Activated T-helper 1 cell treated with anti-CD3 and anti-CD28 coated beads, Interleukin-12 subunit alpha, Interleukin-12 subunit beta, Interleukin-2, Interleukin-4 antibody, amounts not matched to agents 30 ng/mL and 10 ng/mL and 1 ng/mL, durations not matched to agents 14 hours and 24 hours and 36 hours (primary cell): ENCODE data around the gene NKAIN2. TPM values are rescaled to one million over a fixed set of nuclear protein-coding genes. Genes with fewer than 3 reads are reported as not detected.
A peak's percentile ranks its signal among the peaks of the same experiment; 100 is the strongest.

Source experiments
- DNase-seq: peaks from one replicate; pipeline ENCODE4 v3.0.0; 2021; ENCODE audit warnings: low spot score
- H3K27ac Mint-ChIP-seq: one replicate; pipeline ENCODE4 v1.8.0; 2021; ENCODE audit warnings: mild to moderate bottlenecking, mixed read lengths
- H3K27me3 Mint-ChIP-seq: one replicate; pipeline ENCODE4 v1.8.0; 2022; ENCODE audit warnings: mild to moderate bottlenecking, moderate library complexity, mixed read lengths; ENCODE audit not compliant: insufficient read depth
- H3K36me3 Mint-ChIP-seq: one replicate; pipeline ENCODE4 v1.8.0; 2021; ENCODE audit warnings: low read depth, mixed read lengths
- H3K4me1 Mint-ChIP-seq: one replicate; pipeline ENCODE4 v1.8.0; 2021; ENCODE audit warnings: low read depth, mixed read lengths
- H3K4me3 Mint-ChIP-seq: one replicate; pipeline ENCODE4 v1.8.0; 2021; ENCODE audit warnings: mild to moderate bottlenecking, moderate library complexity, mixed read lengths
- H3K9me3 Mint-ChIP-seq: one replicate; pipeline ENCODE4 v1.8.0; 2021; ENCODE audit warnings: mixed read lengths
- intact Hi-C: fragments of 100-400 bp; cut with micrococcal nuclease; formaldehyde crosslinking; loops from one replicate; pipeline ENCODE4 v1.15.1; 2024
- total RNA-seq: library from RNA; stranded (reverse); gene quantifications from 2 replicates; pipeline ENCODE4 v1.2.3, GENCODE V29; 2022

NKAIN2 gene
- total RNA-seq, 1 donor from 2014 or later = not detected

DNA sequence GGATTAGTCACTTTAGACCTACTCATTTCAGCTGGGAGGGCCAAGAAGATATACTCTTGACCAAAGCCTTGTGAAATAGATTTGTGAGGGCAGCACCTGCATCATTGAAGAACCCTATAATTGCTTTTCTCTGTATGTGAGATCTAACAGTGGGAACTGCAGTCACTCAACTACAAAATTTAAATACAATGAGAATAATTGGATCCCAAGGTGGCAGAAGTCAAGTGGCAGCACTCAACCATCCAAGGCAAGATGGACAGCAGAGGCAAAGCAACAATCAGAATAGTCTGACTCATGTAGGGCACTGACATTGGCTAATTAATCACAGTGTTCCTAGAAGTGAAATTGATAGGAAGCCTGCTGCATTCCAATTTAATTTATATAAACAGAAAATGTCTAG is 8.9 kb upstream of the NKAIN2 start:
- Mint-ChIP-seq H3K4me3 (no peak overlapping the region), H3K36me3 (no peaks in the 10 kb centered on the region), H3K27ac (no peak overlapping the region), H3K27me3 (no peaks in the 10 kb centered on the region), H3K4me1 (no peaks in the 10 kb centered on the region), H3K9me3 (no peaks in the 10 kb centered on the region)
- no peak for DNase-seq
- intact Hi-C loops = no loop called here

DNA sequence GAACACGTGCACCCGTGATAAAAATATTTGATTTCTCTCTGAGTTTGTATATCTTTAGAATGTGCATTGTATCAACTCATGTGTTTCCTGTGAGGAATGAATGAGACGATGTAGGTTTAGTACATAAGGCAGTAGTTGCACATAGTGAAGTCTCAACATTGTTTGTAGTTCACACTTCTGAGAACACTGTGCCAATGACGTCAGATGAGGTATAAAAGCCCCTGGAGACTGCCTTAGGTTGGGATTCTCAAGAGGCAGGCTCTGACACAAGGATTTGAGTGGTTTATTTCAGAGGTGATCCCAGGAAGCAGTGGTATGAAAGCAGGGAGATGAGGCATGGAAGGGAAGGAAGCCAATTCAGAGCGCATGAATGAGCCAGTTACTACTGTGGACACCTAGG is 2.6 kb upstream of the NKAIN2 start:
- peaks cover 35% of the 10 kb centered on the region for H3K27me3 Mint-ChIP-seq
- DNase-seq = no peak
- no peak overlapping the region for H3K27ac Mint-ChIP-seq
- no peaks in the 10 kb centered on the region for H3K9me3 Mint-ChIP-seq
- H3K36me3 Mint-ChIP-seq = no peaks in the 10 kb centered on the region
- intact Hi-C loops = no loop called here
- H3K4me3 Mint-ChIP-seq = no peak overlapping the region
- peaks cover 10% of the 10 kb centered on the region for H3K4me1 Mint-ChIP-seq

GRCh38 chr6:123802351-123802696 is 1.3 kb upstream of the NKAIN2 start:
- DNase-seq = no peak
- peaks cover 10% of the 10 kb centered on the region for H3K4me1 Mint-ChIP-seq
- intact Hi-C loops = no loop called here
- no peak overlapping the region for H3K27ac Mint-ChIP-seq
- H3K9me3 Mint-ChIP-seq = no peaks in the 10 kb centered on the region
- no peak overlapping the region for H3K4me3 Mint-ChIP-seq
- peaks cover 35% of the 10 kb centered on the region for H3K27me3 Mint-ChIP-seq
- no peaks in the 10 kb centered on the region for H3K36me3 Mint-ChIP-seq

DNA sequence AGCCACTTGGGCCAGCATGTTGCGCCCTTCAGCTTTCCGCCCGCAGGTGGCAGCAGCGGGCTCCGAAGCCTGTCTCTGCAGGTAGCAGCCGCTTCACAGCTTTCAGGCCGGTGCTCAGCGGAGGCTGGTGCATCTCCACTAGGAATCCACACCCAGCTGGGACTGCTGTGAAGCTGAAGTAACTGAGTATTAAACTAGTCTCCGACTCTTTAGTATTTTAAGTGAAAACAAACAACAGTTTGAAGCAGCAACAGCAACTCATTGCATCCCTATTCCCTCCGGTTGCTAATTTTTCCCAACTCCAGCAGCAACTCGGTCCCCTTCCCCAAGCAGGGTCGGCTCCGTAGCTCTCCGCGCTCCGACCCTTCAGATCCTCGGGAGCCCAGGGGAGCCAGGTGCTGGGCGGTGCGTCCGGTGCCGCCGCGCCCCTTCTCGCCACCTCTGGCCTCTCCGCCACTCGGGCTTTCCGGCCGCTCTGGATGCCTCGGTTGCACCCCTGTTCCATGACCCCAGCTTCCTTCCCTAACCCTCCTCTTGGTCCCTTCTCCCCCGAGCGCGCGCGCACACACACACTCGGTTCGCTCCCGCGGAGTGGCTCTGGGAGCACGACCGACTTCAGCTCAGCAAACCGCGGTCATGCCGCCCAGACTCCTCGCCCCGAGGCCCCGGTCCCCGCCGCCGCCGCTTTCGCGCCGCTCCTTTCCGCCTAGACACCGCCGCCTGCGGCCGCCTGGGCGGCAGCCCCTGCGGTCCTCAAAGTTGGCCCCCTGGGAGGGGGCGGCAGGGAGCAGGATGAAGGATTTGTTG is 765 bp upstream of the NKAIN2 start:
- intact Hi-C loops = no loop called here
- Mint-ChIP-seq H3K27me3 (peaks cover 40% of the 10 kb centered on the region), H3K4me1 (peaks cover 10% of the 10 kb centered on the region), H3K27ac (peak overlapping the region; percentile 29), H3K9me3 (no peaks in the 10 kb centered on the region), H3K4me3 (peak overlapping the region; percentile 60), H3K36me3 (no peaks in the 10 kb centered on the region)
- DNase-seq = peak; percentile 48

GRCh38 chr6:123804014-123804786 is 535 bp downstream of the NKAIN2 start:
- no peak for DNase-seq
- H3K36me3 Mint-ChIP-seq = no peaks in the 10 kb centered on the region
- intact Hi-C loops = no loop called here

GRCh38 chr6:123804787-123805540 is 1.3 kb downstream of the NKAIN2 start:
- Mint-ChIP-seq H3K36me3 (no peaks in the 10 kb centered on the region), H3K27me3 (peaks cover 44% of the 10 kb centered on the region), H3K27ac (no peak overlapping the region), H3K4me1 (peaks cover 10% of the 10 kb centered on the region), H3K4me3 (peak overlapping the region; percentile 62), H3K9me3 (no peaks in the 10 kb centered on the region)
- intact Hi-C loops = no loop called here
- no peak for DNase-seq

More at GRCh38 chr6:123804014-123804786, 535 bp downstream of the NKAIN2 start:
- Mint-ChIP-seq H3K9me3 (no peaks in the 10 kb centered on the region), H3K27ac (no peak overlapping the region), H3K4me3 (peak overlapping the region; percentile 62), H3K4me1 (peaks cover 10% of the 10 kb centered on the region), H3K27me3 (peaks cover 44% of the 10 kb centered on the region)

DNA sequence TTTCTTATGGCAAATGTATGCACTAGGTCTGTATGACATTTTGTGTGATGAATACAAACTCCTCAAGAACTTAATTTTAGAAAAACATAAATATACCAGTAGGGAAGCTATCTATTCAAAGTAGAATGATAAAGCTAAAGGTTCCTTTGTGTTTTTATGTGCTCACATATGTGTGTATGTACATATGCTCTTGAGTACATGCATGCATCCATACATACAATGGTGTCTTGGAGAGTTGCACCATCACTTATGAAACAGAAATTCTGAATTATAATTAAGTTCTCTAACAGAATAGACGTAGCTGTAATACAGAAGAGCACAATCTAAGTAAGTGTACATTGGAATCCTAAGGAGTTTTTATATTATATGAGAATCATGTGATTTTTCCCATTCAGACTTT is 2.3 kb downstream of the NKAIN2 start:
- Mint-ChIP-seq H3K27ac (no peak overlapping the region), H3K36me3 (no peaks in the 10 kb centered on the region), H3K4me3 (no peak overlapping the region), H3K4me1 (peaks cover 10% of the 10 kb centered on the region), H3K9me3 (no peaks in the 10 kb centered on the region), H3K27me3 (peaks cover 44% of the 10 kb centered on the region)
- intact Hi-C loops = no loop called here
- no peak for DNase-seq

GRCh38 chr6:123806561-123806960 is 2.9 kb downstream of the NKAIN2 start:
- H3K9me3 Mint-ChIP-seq = no peaks in the 10 kb centered on the region
- H3K4me3 Mint-ChIP-seq = no peak overlapping the region
- H3K4me1 Mint-ChIP-seq = peaks cover 10% of the 10 kb centered on the region
- no peaks in the 10 kb centered on the region for H3K36me3 Mint-ChIP-seq
- no peak for DNase-seq
- no peak overlapping the region for H3K27ac Mint-ChIP-seq
- H3K27me3 Mint-ChIP-seq = peaks cover 39% of the 10 kb centered on the region
- intact Hi-C loops = no loop called here

GRCh38 chr6:123808556-123808955 is 4.9 kb downstream of the NKAIN2 start:
- Mint-ChIP-seq H3K27me3 (peaks cover 29% of the 10 kb centered on the region), H3K4me1 (peaks cover 5% of the 10 kb centered on the region), H3K9me3 (no peaks in the 10 kb centered on the region), H3K4me3 (no peak overlapping the region), H3K36me3 (no peaks in the 10 kb centered on the region), H3K27ac (no peak overlapping the region)
- DNase-seq = no peak
- intact Hi-C loops = no loop called here

DNA sequence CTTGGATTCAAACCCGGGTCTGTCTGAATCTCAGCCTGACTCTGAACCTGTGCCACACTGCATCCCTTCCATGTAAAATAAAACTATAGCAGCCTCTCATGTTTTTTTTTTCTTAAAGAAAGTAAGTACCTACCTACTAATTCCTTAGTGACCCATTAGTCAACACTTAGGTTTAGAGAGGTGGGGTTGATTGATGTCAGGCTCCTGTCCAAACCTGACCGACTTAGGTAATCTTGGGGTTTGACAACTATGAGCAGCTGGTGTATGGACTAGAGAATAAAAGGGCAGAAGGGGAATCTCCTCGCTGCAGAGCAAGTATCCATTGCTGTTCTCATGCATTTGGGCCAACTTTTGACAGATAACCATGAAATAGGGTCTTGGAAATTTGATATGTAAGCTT is 6.5 kb downstream of the NKAIN2 start:
- H3K4me3 Mint-ChIP-seq = no peak overlapping the region
- DNase-seq = no peak
- no peak overlapping the region for H3K27ac Mint-ChIP-seq
- H3K36me3 Mint-ChIP-seq = no peaks in the 10 kb centered on the region
- H3K27me3 Mint-ChIP-seq = peaks cover 15% of the 10 kb centered on the region
- H3K4me1 Mint-ChIP-seq = no peaks in the 10 kb centered on the region
- no peaks in the 10 kb centered on the region for H3K9me3 Mint-ChIP-seq
- intact Hi-C loops = no loop called here

DNA sequence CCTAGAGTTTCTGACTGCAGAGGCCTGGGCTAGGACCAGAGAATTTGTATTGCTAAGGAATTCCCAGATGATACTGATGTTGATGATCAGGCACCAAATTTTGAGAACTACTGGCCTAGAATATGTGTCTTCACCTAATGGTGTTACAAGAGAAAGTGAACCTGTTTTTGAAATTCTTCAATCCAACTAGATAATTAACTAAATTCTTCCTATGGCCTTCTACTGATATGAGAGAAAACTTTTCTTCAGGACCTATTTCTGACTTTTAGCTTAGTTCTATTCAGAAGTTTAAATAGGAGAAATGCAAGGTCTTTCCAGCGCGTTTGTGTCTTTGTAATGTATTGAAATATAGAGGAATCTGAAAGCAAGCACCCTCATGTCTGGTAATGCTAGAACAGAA is 7.3 kb downstream of the NKAIN2 start:
- Mint-ChIP-seq H3K4me3 (no peak overlapping the region), H3K36me3 (no peaks in the 10 kb centered on the region), H3K27ac (no peak overlapping the region), H3K27me3 (peaks cover 10% of the 10 kb centered on the region), H3K4me1 (no peaks in the 10 kb centered on the region), H3K9me3 (no peaks in the 10 kb centered on the region)
- intact Hi-C loops = no loop called here
- DNase-seq = no peak

- Mint-ChIP-seq H3K9me3 (no peaks in the 10 kb centered on the region), H3K4me3 (no peak overlapping the region), H3K4me1 (no peaks in the 10 kb centered on the region), H3K27ac (no peak overlapping the region), H3K36me3 (no peaks in the 10 kb centered on the region), H3K27me3 (peaks cover 9% of the 10 kb centered on the region)
- intact Hi-C loops = no loop called here
- DNase-seq = no peak
These were observed 7.7 kb downstream of the NKAIN2 start for GRCh38 chr6:123811378-123811777.

DNA sequence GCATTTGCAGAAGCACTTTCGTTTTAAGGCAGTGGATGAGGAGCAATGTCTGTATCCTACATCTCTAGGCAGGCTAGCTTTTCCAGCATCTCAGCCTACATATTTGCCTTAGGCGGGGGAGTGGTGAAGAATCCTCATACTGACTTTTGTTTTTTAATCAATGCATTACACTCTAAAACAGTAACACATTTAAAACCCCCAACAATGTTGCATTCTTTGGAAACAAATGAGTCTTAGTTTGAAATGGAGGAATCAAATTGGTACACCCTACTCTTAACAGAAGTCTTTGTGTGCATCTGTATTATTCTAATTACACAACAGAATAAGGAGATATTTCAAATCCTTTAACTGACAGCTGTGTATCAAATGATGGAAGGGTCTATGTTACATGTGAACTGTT is 9.0 kb downstream of the NKAIN2 start:
- intact Hi-C loops = no loop called here
- H3K27me3 Mint-ChIP-seq = peaks cover 6% of the 10 kb centered on the region
- no peaks in the 10 kb centered on the region for H3K36me3 Mint-ChIP-seq
- H3K4me1 Mint-ChIP-seq = no peaks in the 10 kb centered on the region
- H3K27ac Mint-ChIP-seq = no peak overlapping the region
- no peak for DNase-seq
- no peaks in the 10 kb centered on the region for H3K9me3 Mint-ChIP-seq
- H3K4me3 Mint-ChIP-seq = no peak overlapping the region
